Upper lobe of right lung (tissue), 1 donor: ENCODE data around the gene IMPA2. TPM values are rescaled to one million over a fixed set of nuclear protein-coding genes. Genes with fewer than 3 reads are reported as not detected.

Source experiments
- ATAC-seq: fragments of 200-7000 bp; cut with Tn5 transposase; one replicate; pipeline ENCODE4 v1.9.1; 2020; ENCODE audit warnings: mild to moderate bottlenecking, moderate library complexity
- DNase-seq: peaks from one replicate; pipeline ENCODE4 v3.0.0-alpha.2; 2020
- H3K27ac ChIP-seq: fragments of 200-600 bp; one replicate; pipeline ENCODE4 v1.8.0; 2022
- H3K27me3 ChIP-seq: fragments of 200-600 bp; one replicate; pipeline ENCODE4 v1.8.0; 2022; ENCODE audit warnings: mild to moderate bottlenecking
- H3K36me3 ChIP-seq: fragments of 200-600 bp; one replicate; pipeline ENCODE4 v1.8.0; 2022
- H3K4me1 ChIP-seq: fragments of 200-600 bp; one replicate; pipeline ENCODE4 v1.8.0; 2022
- H3K4me3 ChIP-seq: fragments of 200-600 bp; one replicate; pipeline ENCODE4 v1.8.0; 2022; ENCODE audit warnings: mild to moderate bottlenecking
- H3K9me3 ChIP-seq: fragments of 200-600 bp; one replicate; pipeline ENCODE4 v1.8.0; 2022
- intact Hi-C: fragments of 100-400 bp; cut with DNase I; formaldehyde crosslinking; loops from one replicate; pipeline ENCODE4 v1.11.0; 2022
- total RNA-seq: library from RNA; stranded (reverse); fragmentation: NEBNext Ultra II Directional; extraction: Animal tissue kit (Norgen Biotek cat#: 25700); gene quantifications from one replicate; pipeline ENCODE4 v1.2.1, GENCODE V29; 2021
- TF ChIP-seq, protein P1 (sequence below): fragments of 200-600 bp; IDR thresholded peaks from one replicate; pipeline ENCODE4 v1.8.0; 2022; ENCODE audit warnings: antibody characterized with exemption
- donor health status: DM: no; HTN: yes; CAD: no; lungs with severe emphysema.

IMPA2 gene
- total RNA-seq, 1 donor from 2014 or later = 54.6 TPM

DNA sequence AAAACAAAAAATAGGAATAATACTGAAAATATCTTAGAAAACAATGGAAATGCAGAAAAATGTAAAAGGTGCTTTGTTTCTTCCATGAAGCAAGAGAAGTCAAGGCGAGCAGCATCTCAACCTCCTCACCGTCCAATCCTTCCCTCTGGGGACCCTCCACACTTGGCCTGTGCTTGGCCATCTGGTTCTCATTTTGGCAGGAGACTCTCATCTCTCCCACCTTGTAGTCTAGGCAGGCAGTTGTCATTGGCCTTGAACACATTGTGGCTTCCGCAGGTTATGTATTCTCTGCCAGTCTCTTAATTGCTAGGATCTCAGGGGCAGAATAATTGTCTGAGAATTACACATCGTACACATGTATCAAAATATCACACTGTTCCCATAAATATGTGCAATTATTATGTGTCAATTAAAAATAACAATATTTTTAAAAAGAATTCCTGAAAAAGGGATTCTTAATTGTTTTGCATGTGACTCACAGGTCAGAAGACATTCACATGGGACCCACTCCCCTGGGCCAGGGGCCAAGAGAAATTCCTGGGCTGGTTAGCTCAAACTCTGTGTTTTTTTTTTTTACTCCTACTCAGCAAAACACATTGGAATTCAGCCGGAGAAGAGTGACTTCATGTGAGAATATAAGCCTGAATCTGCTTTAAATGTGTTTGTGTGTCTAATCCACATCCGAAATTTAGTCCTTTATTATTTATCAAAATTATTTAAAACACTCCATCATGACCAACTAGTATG is 98.4 kb downstream of the IMPA2 start:
- ATAC-seq = no peak
- Histone ChIP-seq H3K27ac (no peak overlapping the region), H3K4me1 (no peaks in the 10 kb centered on the region), H3K4me3 (no peak overlapping the region), H3K27me3 (no peaks in the 10 kb centered on the region), H3K36me3 (no peaks in the 10 kb centered on the region), H3K9me3 (no peaks in the 10 kb centered on the region)
- no peak for DNase-seq
- TF ChIP-seq, protein P1, sequence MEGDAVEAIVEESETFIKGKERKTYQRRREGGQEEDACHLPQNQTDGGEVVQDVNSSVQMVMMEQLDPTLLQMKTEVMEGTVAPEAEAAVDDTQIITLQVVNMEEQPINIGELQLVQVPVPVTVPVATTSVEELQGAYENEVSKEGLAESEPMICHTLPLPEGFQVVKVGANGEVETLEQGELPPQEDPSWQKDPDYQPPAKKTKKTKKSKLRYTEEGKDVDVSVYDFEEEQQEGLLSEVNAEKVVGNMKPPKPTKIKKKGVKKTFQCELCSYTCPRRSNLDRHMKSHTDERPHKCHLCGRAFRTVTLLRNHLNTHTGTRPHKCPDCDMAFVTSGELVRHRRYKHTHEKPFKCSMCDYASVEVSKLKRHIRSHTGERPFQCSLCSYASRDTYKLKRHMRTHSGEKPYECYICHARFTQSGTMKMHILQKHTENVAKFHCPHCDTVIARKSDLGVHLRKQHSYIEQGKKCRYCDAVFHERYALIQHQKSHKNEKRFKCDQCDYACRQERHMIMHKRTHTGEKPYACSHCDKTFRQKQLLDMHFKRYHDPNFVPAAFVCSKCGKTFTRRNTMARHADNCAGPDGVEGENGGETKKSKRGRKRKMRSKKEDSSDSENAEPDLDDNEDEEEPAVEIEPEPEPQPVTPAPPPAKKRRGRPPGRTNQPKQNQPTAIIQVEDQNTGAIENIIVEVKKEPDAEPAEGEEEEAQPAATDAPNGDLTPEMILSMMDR = no peak
- intact Hi-C loops = no loop called here

Other genes starting within 250 kb of the IMPA2 start
- 42.6 TPM for gene CHMP1B, start 130.1 kb upstream of the IMPA2 start, total RNA-seq
- gene MPPE1, start 73.2 kb upstream of the IMPA2 start, total RNA-seq = 67.0 TPM
- gene ANKRD62, start 112.3 kb downstream of the IMPA2 start, total RNA-seq = 0.12 TPM